Measurements from ENCODE around the gene RPS6KA1.

Gene RPS6KA1

GRCh38 chr1:26529655-26530409 lies at the start of gene RPS6KA1:
Gene RPS6KA1, plus strand, starts transcription at chr1:26529761. Its CDS starts 160 bp downstream, at chr1:26529921.
- TF ChIP-seq, protein P1, sequence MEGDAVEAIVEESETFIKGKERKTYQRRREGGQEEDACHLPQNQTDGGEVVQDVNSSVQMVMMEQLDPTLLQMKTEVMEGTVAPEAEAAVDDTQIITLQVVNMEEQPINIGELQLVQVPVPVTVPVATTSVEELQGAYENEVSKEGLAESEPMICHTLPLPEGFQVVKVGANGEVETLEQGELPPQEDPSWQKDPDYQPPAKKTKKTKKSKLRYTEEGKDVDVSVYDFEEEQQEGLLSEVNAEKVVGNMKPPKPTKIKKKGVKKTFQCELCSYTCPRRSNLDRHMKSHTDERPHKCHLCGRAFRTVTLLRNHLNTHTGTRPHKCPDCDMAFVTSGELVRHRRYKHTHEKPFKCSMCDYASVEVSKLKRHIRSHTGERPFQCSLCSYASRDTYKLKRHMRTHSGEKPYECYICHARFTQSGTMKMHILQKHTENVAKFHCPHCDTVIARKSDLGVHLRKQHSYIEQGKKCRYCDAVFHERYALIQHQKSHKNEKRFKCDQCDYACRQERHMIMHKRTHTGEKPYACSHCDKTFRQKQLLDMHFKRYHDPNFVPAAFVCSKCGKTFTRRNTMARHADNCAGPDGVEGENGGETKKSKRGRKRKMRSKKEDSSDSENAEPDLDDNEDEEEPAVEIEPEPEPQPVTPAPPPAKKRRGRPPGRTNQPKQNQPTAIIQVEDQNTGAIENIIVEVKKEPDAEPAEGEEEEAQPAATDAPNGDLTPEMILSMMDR (conservative IDR thresholded peaks at IDR 0.05; ENCODE audit: low read depth, low read length) = no peak
- peak within 1 kb of the TSS; percentile 72 for H3K4me3 ChIP-seq (ENCODE audit: low read length)
- no peak for DNase-seq (ENCODE audit: low read depth)

DNA sequence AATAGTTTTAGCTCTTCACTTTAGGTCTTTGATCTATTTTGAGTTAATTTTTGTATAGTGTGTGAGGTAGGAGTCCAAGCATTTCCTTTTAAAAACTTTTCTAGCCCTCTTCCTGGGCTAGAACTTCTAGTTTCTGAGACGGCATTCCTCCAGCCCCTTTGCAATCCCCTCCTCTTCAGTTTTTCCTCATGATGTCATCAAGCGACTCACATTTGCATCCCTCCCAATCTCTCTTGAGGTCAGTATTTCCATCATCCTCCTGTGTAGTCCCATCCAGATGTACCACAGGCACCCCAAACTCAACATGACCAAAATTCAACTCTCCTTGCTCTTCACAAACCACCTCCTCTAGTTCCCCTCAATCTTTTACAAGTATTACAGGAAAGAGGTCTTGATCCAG lies 46.6 kb upstream of the RPS6KA1 start:
- DNase-seq (ENCODE audit: low read depth) = no peak
- TF ChIP-seq, protein P1 (conservative IDR thresholded peaks at IDR 0.05; ENCODE audit: low read depth, low read length) = no peak
- H3K4me3 ChIP-seq (ENCODE audit: low read length) = no peak overlapping the region

DNA sequence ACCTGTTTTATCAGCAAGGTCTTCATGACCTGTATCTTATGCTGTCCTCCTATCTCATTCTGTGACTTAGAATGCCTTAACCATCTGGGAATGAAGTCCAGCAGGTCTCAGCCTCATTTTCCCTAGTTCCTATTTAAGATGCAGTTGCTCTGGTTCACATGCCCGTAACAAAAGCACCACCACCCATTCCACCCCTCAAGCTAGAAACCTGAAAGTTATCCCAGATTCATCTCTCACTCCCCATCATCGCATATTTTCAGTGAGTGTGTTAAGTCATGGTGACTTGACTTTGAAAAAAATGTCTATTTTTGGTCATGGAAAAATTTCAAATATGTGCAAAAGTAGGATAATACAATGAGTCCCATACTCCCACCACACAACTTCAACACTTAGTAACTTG lies 45.6 kb upstream of the RPS6KA1 start:
- no peak for DNase-seq (ENCODE audit: low read depth)
- no peak overlapping the region for H3K4me3 ChIP-seq (ENCODE audit: low read length)
- TF ChIP-seq, protein P1 (conservative IDR thresholded peaks at IDR 0.05; ENCODE audit: low read depth, low read length) = no peak

DNA sequence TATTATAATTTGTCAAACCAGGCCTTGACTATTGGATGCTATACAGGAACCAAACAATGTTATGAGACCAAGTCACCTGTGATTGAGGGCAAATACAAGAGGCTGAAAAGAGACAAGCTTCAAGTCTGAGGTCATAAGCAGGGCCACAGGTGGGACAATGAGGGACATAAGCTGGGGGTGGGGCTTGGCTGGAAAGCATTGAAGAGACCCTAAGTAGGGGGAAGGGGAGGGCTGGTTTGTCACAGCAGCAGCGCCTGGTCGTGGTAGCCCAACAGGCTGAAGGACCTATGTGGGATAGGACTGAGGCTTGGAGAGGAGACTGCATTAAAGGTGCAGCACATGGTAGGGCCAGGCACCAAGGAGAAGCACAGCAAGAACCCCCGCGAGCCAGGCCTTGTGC lies 39.4 kb upstream of the RPS6KA1 start:
- no peak for DNase-seq (ENCODE audit: low read depth)
- no peak overlapping the region for H3K4me3 ChIP-seq (ENCODE audit: low read length)
- TF ChIP-seq, protein P1 (conservative IDR thresholded peaks at IDR 0.05; ENCODE audit: low read depth, low read length) = no peak

DNA sequence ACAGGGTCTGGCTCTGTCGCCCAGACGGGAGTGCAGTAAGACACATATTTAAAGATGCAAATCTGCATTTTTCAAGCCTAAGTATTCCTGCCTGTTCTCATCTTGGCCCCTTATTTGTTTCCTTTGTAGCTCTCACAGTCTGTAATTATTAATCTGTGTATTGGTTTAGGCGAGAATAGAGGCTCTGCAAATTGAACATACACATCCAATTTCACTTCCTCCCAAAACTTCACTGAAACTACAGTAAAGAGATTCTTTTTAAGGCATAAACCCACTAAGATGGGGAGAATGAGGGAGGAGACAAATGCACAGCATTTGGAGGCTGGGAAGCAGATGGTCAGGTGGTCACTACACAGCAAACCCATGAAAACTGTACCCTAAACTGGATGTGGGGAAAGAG lies 36.3 kb upstream of the RPS6KA1 start:
- no peak overlapping the region for H3K4me3 ChIP-seq (ENCODE audit: low read length)
- TF ChIP-seq, protein P1 (conservative IDR thresholded peaks at IDR 0.05; ENCODE audit: low read depth, low read length) = no peak
- DNase-seq (ENCODE audit: low read depth) = no peak

GRCh38 chr1:26493938-26494337 lies 35.6 kb upstream of the RPS6KA1 start:
- DNase-seq (ENCODE audit: low read depth) = no peak
- no peak overlapping the region for H3K4me3 ChIP-seq (ENCODE audit: low read length)
- TF ChIP-seq, protein P1 (conservative IDR thresholded peaks at IDR 0.05; ENCODE audit: low read depth, low read length) = no peak

DNA sequence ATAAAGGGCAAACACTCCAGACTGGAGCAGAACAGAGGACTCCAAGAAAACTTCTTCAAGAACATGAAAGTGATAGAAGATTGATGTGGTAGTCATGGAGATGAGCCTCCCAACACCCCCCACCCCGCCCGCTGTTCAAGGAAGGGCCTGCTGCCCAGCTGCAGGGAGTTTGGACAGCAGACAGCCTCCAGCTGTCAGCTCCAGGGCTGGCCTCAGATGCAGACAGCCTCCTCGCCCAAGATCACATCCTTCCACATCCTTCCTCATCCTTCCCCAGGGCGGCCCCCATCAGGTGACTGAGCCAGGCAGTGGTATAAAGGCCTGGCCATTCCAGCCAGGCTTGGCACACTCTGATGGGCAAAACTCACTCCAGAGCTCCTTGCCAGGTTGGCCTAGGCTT lies 32.7 kb upstream of the RPS6KA1 start:
- no peak overlapping the region for H3K4me3 ChIP-seq (ENCODE audit: low read length)
- TF ChIP-seq, protein P1 (conservative IDR thresholded peaks at IDR 0.05; ENCODE audit: low read depth, low read length) = no peak
- no peak for DNase-seq (ENCODE audit: low read depth)

Data from retinal pigment epithelial cell (primary cell).